Retinal pigment epithelial cell (primary cell): ENCODE results near the gene SLC6A16.
"Not testable (repeated sequence)": the region's sequence is repeated elsewhere in the genome, so short reads cannot be mapped to it uniquely, and the experiment has no call there.

Source experiments
- DNase-seq: peaks from one replicate; pipeline ENCODE4 v3.0.0-alpha.2; 2010; ENCODE audit warnings: low read depth
- H3K4me3 ChIP-seq: 2 replicates; pipeline ENCODE4 v1.5.1; 2011; ENCODE audit warnings: mild to moderate bottlenecking, low read length, control low read depth, moderate library complexity
- CTCF ChIP-seq: conservative IDR thresholded peaks from 2 replicates; pipeline ENCODE4 v1.5.1; 2011; ENCODE audit warnings: low read depth, low read length, control low read depth, inconsistent platforms

Gene SLC6A16

GRCh38 chr19:49297403-49297802 lies 27.6 kb downstream of the SLC6A16 start:
- no peak overlapping the region for H3K4me3 ChIP-seq
- DNase-seq: no peak
- no peak for TF ChIP-seq CTCF

GRCh38 chr19:49295208-49295880 lies 29.6 kb downstream of the SLC6A16 start:
- TF ChIP-seq CTCF: no peak
- no peak overlapping the region for H3K4me3 ChIP-seq
- no peak for DNase-seq

- TF ChIP-seq CTCF: no peak
- DNase-seq: no peak
- H3K4me3 ChIP-seq: no peak overlapping the region
Measured at GRCh38 chr19:49294401-49294800, 30.6 kb downstream of the SLC6A16 start.

GRCh38 chr19:49290517-49290916 lies 34.5 kb downstream of the SLC6A16 start:
- no peak overlapping the region for H3K4me3 ChIP-seq
- DNase-seq: no peak
- no peak for TF ChIP-seq CTCF

- not testable (repeated sequence) for H3K4me3 ChIP-seq, DNase-seq
Measured at GRCh38 chr19:49289286-49289685, 35.7 kb downstream of the SLC6A16 start.

- H3K4me3 ChIP-seq, DNase-seq: not testable (repeated sequence)
Measured at GRCh38 chr19:49288205-49288604, 36.8 kb downstream of the SLC6A16 start.

GRCh38 chr19:49287141-49287770 lies 37.7 kb downstream of the SLC6A16 start:
- no peak overlapping the region for H3K4me3 ChIP-seq
- no peak for TF ChIP-seq CTCF
- no peak for DNase-seq

GRCh38 chr19:49282184-49282583 lies 42.8 kb downstream of the SLC6A16 start:
- TF ChIP-seq CTCF: no peak
- H3K4me3 ChIP-seq: no peak overlapping the region
- no peak for DNase-seq
